Fibroblast of lung (primary cell): ENCODE measurements around the gene PRKCQ. TPM values are rescaled to one million over a fixed set of nuclear protein-coding genes. Genes with fewer than 3 reads are reported as not detected.
"Not testable (repeated sequence)": the region's sequence is repeated elsewhere in the genome, so short reads cannot be mapped to it uniquely, and the experiment has no call there.

Experiments used
- DNase-seq, 2 donors: peaks; one replicate each; pipeline versions ENCODE4 v3.0.0 to v3.0.0-alpha.2; 2010; ENCODE audit warnings: low read depth in 2 of 2
- H2AFZ ChIP-seq: 2 replicates; pipeline ENCODE4 v1.5.1; 2012; ENCODE audit warnings: low read length, control low read depth, inconsistent platforms
- H3K27ac ChIP-seq: 2 replicates; pipeline ENCODE4 v1.5.1; 2011; ENCODE audit warnings: low read length, control low read depth; ENCODE audit not compliant: insufficient read depth
- H3K27me3 ChIP-seq: 2 replicates; pipeline ENCODE4 v1.5.1; 2011; ENCODE audit warnings: mild to moderate bottlenecking, low read length; ENCODE audit not compliant: control insufficient read depth, insufficient read depth
- H3K36me3 ChIP-seq: 2 replicates; pipeline ENCODE4 v1.5.1; 2011; ENCODE audit warnings: low read length; ENCODE audit not compliant: control insufficient read depth, insufficient read depth
- H3K4me1 ChIP-seq: 2 replicates; pipeline ENCODE4 v1.5.1; 2011; ENCODE audit warnings: low read length; ENCODE audit not compliant: control insufficient read depth, insufficient read depth; ENCODE audit errors: extremely low read depth
- H3K4me2 ChIP-seq: 2 replicates; pipeline ENCODE4 v1.5.1; 2011; ENCODE audit warnings: low read length, control low read depth; ENCODE audit not compliant: insufficient read depth; ENCODE audit errors: extremely low read depth
- H3K4me3 ChIP-seq, 4 experiments: fragments of 200-600 bp in 1 of 4; sonication (generic) in 1 of 4; replicated peaks in 1 of 4; 2 replicates each; pipeline ENCODE4 v1.5.1; 2011 to 2016; ENCODE audit warnings: low read length in 4 of 4, low read depth in 3 of 4, mild to moderate bottlenecking in 3 of 4, control low read depth in 2 of 4, inconsistent platforms in 1 of 4, mixed read lengths in 1 of 4; ENCODE audit not compliant: insufficient read depth in 1 of 4; ENCODE audit errors: control extremely low read depth in 1 of 4
- H3K79me2 ChIP-seq: 2 replicates; pipeline ENCODE4 v1.5.1; 2012; ENCODE audit warnings: mild to moderate bottlenecking, low read length, inconsistent platforms; ENCODE audit not compliant: control insufficient read depth, insufficient read depth
- H3K9ac ChIP-seq: 2 replicates; pipeline ENCODE4 v1.5.1; 2011; ENCODE audit warnings: mild to moderate bottlenecking, low read length, control low read depth; ENCODE audit not compliant: insufficient read depth
- H3K9me3 ChIP-seq: 2 replicates; pipeline ENCODE4 v1.5.1; 2012; ENCODE audit warnings: low read depth, low read length; ENCODE audit not compliant: control insufficient read depth, insufficient read depth
- H4K20me1 ChIP-seq: 2 replicates; pipeline ENCODE4 v1.5.1; 2011; ENCODE audit warnings: low read length; ENCODE audit not compliant: control insufficient read depth, insufficient read depth; ENCODE audit errors: extremely low read depth
- CTCF ChIP-seq, 2 donors: IDR thresholded peaks in 1 of 2; conservative IDR thresholded peaks in 1 of 2; 1 replicate in 1 of 2; 2 replicates in 1 of 2; pipeline ENCODE4 v1.5.1; 2011 to 2012; ENCODE audit warnings: low read length in 2 of 2, control low read depth in 1 of 2, inconsistent platforms in 1 of 2, low read depth in 1 of 2, mild to moderate bottlenecking in 1 of 2
- EZH2 ChIP-seq: IDR thresholded peaks from 2 replicates; pipeline ENCODE4 v1.5.1; 2012; ENCODE audit warnings: low read length, control low read depth, mild to moderate bottlenecking; ENCODE audit errors: missing control alignments
- polyA plus RNA-seq, 2 donors: library from polyadenylated mRNA; depleted of rRNA in 1 of 2; stranded (reverse) in 1 of 2; unstranded in 1 of 2; fragments of >200 nt; gene quantifications; 2 replicates each; pipeline ENCODE4 v1.2.1, GENCODE V29; 2011 to 2012; ENCODE audit warnings: missing spikeins in 1 of 2
- total RNA-seq: library from RNA; depleted of rRNA; stranded (reverse); fragments of >200 nt; gene quantifications from 2 replicates; pipeline ENCODE4 v1.2.1, GENCODE V29; 2014

The PRKCQ gene
- total and polyA plus RNA-seq, 2 donors (not counting 1 experiment from before 2014, with no cell fraction given), result under 0.01 to 0.01 TPM

GRCh38 chr10:6455592-6455991 is 124.5 kb downstream of the PRKCQ start:
- H3K9ac ChIP-seq, result no peak overlapping the region
- H4K20me1 ChIP-seq, result no peaks in the 10 kb centered on the region
- no peak overlapping the region for H3K4me2 ChIP-seq
- DNase-seq, result no peak
- TF ChIP-seq EZH2, result no peak
- TF ChIP-seq CTCF (conservative IDR thresholded peaks at IDR 0.05 in 1 of 2, IDR thresholded peaks at IDR 0.05 in 1 of 2; ENCODE audit: low read depth in 1 of 2, low read length in 2 of 2), result no peak
- H3K27ac ChIP-seq, result no peak overlapping the region
- H3K36me3 ChIP-seq, result no peaks in the 10 kb centered on the region
- no peaks in the 10 kb centered on the region for H3K79me2 ChIP-seq
- H3K4me3 ChIP-seq, result no peak overlapping the region
- no peak overlapping the region for H2AFZ ChIP-seq
- H3K4me1 ChIP-seq, result no peaks in the 10 kb centered on the region
- H3K9me3 ChIP-seq, result no peaks in the 10 kb centered on the region
- no peaks in the 10 kb centered on the region for H3K27me3 ChIP-seq

- Histone ChIP-seq H3K36me3 (no peaks in the 10 kb centered on the region), H3K4me3 (no peak overlapping the region), H3K4me1 (no peaks in the 10 kb centered on the region), H3K9me3 (no peaks in the 10 kb centered on the region), H3K79me2 (no peaks in the 10 kb centered on the region), H3K9ac (no peak overlapping the region), H3K27me3 (no peaks in the 10 kb centered on the region), H3K4me2 (no peak overlapping the region), H4K20me1 (no peaks in the 10 kb centered on the region), H3K27ac (no peak overlapping the region), H2AFZ (no peak overlapping the region)
- DNase-seq, result no peak
- no peak for TF ChIP-seq EZH2
- no peak for TF ChIP-seq CTCF (conservative IDR thresholded peaks at IDR 0.05 in 1 of 2, IDR thresholded peaks at IDR 0.05 in 1 of 2; ENCODE audit: low read depth in 1 of 2, low read length in 2 of 2)
Measured at GRCh38 chr10:6446711-6447110, 133.4 kb downstream of the PRKCQ start.

GRCh38 chr10:6445671-6446316 is 134.3 kb downstream of the PRKCQ start:
- Histone ChIP-seq H3K27me3 (no peaks in the 10 kb centered on the region), H3K4me3 (peak overlapping the region in 1 of 4 experiments; percentile 35), H3K36me3 (no peaks in the 10 kb centered on the region), H2AFZ (no peak overlapping the region), H3K27ac (no peak overlapping the region), H3K9ac (no peak overlapping the region), H3K79me2 (no peaks in the 10 kb centered on the region), H4K20me1 (no peaks in the 10 kb centered on the region), H3K4me1 (no peaks in the 10 kb centered on the region), H3K9me3 (no peaks in the 10 kb centered on the region), H3K4me2 (no peak overlapping the region)
- TF ChIP-seq CTCF (conservative IDR thresholded peaks at IDR 0.05 in 1 of 2, IDR thresholded peaks at IDR 0.05 in 1 of 2; ENCODE audit: low read depth in 1 of 2, low read length in 2 of 2) (peak; percentile 69 to 81), EZH2 (no peak)
- DNase-seq, result peak; percentile 17 to 49

- H4K20me1 ChIP-seq, H3K27ac ChIP-seq, H3K9me3 ChIP-seq, H3K4me2 ChIP-seq, DNase-seq, H3K4me1 ChIP-seq, H3K4me3 ChIP-seq, H3K9ac ChIP-seq, H2AFZ ChIP-seq, H3K27me3 ChIP-seq, H3K36me3 ChIP-seq, H3K79me2 ChIP-seq: not testable (repeated sequence)
Measured at GRCh38 chr10:6439875-6440274, 140.2 kb downstream of the PRKCQ start.
